ENCODE measurements around the gene SAE1.
A peak's percentile ranks its signal among the peaks of the same experiment; 100 is the strongest.

SAE1 gene

GRCh38 chr19:47158879-47159503, 28.4 kb downstream of the SAE1 start:
- peak in 2 of 3 experiments; percentile 24 to 29 for DNase-seq (ENCODE audit: low read depth in 3 of 3)

DNA sequence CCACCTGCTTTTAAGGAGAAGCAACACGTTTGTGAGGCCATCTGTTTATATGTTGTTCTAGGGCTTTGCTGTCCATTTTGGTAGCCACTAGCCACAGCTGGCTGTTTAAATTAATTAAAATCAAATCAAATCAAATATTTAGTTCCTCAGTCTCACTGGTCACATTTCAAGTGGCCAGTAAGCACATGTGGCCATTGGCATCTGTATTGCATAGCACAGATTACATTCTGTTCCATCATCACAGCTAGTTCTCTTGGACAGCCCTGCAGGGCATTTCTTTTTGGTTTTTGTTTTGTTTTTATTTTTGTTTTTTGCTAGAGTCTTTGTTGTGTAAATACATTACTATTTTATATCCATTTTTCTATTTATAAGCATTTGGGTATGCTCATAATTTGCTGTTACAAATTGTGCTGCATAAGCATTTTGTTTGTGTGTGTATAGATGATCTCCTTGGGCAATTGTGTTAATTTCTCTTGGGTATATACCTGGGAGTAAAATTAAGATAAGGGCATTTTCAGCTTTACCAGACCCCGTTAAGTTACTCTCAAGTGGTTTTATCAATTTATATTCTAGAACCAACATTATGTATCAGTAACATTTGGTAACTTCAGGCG, 31.3 kb downstream of the SAE1 start:
- DNase-seq (ENCODE audit: low read depth in 3 of 3): no peak

DNA sequence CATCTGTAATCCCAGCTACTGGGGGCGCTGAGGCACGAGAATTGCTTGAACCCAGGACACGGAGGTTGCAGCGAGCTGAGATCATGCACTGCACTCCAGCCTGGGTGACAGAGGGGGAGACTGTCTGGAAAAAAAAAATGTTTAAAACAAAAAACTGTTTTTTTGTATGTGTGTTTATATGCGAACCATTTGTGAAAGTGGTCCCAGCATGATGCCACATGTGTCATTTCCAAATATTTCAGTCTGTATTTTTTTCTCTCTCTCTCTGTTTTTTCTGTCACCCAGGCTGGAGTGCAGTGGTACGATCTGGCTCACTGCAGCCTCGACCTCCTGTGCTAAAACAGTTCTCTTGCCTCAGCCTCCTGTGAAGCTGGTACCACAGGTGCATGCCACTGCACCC, 37.4 kb downstream of the SAE1 start:
- no peak for DNase-seq (ENCODE audit: low read depth in 3 of 3)

- no peak for DNase-seq (ENCODE audit: low read depth in 3 of 3)
Measured at GRCh38 chr19:47172666-47173455, 42.2 kb downstream of the SAE1 start.

- DNase-seq (ENCODE audit: low read depth in 3 of 3): no peak
Measured at GRCh38 chr19:47176071-47176626, 45.5 kb downstream of the SAE1 start.

- DNase-seq (ENCODE audit: low read depth in 3 of 3): peak in 1 of 3 experiments; percentile 22
Measured at GRCh38 chr19:47176627-47177090, 46.0 kb downstream of the SAE1 start.

- no peak for DNase-seq (ENCODE audit: low read depth in 3 of 3)
Measured at GRCh38 chr19:47179653-47180310, 49.1 kb downstream of the SAE1 start.

DNA sequence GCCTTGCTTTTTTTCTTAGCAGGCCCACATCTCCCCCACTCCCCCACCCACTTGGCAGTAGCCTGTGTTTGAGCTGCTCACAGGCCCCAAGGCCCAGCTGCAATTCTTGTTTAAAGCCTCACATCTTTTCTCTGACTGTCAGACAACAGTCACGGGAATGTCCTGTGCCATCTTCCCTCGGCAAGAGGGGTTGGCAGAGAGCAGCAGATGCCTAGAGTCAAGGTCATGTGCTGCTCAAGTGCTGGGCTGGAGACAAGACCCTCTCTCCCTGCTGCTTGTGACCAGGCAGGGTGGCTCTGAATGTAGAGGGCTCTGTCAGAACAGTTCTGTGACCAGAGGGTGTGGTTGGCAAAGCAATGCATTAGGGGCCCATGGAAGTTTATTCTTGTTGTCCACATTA, 53.0 kb downstream of the SAE1 start:
- no peak for DNase-seq (ENCODE audit: low read depth in 3 of 3)

DNA sequence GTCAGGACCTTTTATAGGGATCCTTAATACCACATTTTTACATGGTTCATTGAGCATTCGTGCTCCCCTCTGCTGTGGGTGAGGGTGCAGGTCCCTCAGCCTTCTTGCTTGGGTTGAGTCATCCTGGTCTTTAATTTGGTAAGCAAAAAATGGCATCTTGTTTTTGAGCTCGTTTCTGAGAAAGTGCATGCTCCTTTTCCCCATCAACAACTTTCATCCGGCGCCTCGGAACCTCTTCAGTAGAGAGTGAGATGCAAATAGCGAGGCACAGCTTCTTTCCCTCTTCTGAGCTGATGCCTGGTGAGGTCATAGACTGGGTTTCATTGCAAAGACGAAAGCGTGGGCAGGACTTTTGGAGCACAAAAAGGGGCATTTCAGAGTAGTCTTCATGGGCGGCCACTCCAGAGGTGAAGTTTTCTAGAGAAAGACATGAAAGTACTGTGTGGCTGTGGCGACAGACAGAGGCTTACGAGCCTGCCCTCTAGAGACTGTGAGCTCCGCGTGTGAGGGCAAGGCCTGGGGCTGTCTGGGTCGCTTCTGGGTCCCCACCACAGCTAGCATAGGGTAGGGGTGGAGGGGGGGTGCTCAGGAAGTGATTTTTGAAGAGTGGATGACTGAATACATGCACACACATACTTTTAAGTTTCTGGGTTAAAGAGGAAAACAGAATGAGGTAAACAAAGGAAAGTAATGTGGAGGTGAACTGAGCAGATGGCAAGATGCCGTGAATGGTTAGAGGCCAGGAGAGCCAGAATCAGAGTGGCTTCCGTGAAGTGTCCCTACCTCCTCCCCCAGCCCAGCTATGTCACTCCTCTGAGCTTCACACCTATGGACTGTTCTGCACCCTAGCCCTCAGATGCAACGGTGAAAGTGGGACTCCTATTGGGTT, 56.1 kb downstream of the SAE1 start:
- DNase-seq (ENCODE audit: low read depth in 3 of 3): peak; percentile 70 to 81 (median 77)

DNA sequence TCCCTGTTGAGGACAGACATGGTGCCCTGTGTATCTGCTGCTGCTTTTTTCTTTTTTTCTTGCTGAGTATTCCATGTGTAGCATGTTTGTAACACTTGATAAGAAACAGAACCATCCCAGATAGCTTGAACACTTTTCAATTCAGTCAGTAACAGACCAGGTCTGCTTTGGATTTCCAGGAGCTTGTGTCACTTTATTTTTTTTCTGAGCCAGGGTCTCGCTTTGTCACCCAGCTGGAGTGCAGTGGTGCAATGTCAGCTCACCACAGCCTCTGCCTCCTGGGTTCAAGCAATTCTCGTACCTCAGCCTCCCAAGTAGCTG, 56.7 kb downstream of the SAE1 start:
- DNase-seq (ENCODE audit: low read depth in 3 of 3): no peak

DNA sequence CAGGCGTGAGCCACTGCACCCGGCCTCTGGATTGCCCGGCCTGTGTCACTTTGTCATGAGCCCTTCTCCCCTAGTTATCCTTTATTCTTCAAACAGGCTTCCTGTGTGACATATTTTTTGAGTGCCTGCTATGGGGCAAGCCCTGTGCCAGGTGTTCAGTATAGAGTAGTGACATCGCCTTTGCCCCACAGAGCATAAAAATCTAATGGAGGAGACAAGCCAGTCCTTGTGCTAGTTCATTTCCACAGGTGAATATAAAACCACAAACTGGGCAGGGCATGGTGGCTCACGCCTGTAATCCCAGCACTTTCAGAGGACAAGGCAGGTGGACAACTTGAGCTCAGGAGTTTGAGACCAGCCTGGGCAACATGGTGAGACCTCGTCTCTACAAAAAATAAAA, 57.2 kb downstream of the SAE1 start:
- no peak for DNase-seq (ENCODE audit: low read depth in 3 of 3)

GRCh38 chr19:47188507-47189033, 57.9 kb downstream of the SAE1 start:
- no peak for DNase-seq (ENCODE audit: low read depth in 3 of 3)

DNA sequence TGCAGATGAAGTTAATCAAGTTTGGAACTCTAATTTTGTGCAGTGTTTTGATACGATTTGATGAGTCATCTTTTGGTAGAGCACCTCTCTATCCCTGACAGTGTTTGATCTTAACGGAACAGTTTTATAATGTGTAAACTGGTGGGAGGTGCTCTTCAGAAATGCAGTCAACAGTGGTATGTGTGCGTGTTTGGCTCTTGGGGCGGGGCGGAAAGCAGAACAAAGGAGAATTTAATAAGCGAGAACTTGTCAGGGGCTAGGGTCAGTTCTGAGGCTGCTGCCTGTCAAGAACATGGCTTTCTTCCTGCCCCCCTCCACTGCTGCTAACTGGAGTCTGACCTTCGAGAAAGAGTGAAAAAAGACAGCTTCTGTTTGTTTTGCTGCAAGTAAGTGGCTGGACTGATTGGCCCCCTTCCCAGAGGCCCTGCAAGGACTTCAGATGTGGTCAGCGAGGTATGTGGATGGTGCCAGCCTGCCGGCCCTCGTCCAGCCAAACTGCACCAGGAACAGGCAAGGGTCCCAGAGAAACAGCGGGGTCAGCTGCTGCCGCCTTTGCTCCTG, 59.6 kb downstream of the SAE1 start:
- DNase-seq (ENCODE audit: low read depth in 3 of 3): peak; percentile 43 to 60 (median 44)

- DNase-seq (ENCODE audit: low read depth in 3 of 3): no peak
Measured at GRCh38 chr19:47195434-47195833, 64.8 kb downstream of the SAE1 start.

- DNase-seq (ENCODE audit: low read depth in 3 of 3): no peak
Measured at GRCh38 chr19:47197141-47197540, 66.5 kb downstream of the SAE1 start.

GRCh38 chr19:47200530-47200929, 69.9 kb downstream of the SAE1 start:
- DNase-seq (ENCODE audit: low read depth in 3 of 3): no peak

- DNase-seq (ENCODE audit: low read depth in 3 of 3): no peak
Measured at GRCh38 chr19:47203254-47203653, 72.6 kb downstream of the SAE1 start.

- no peak for DNase-seq (ENCODE audit: low read depth in 3 of 3)
Measured at GRCh38 chr19:47209319-47210179, 78.9 kb downstream of the SAE1 start.

- DNase-seq (ENCODE audit: low read depth in 3 of 3): no peak
Measured at GRCh38 chr19:47210180-47210490, 79.5 kb downstream of the SAE1 start.

Data from stimulated activated CD4-positive, alpha-beta T cell treated with anti-CD3 and anti-CD28 coated beads, TNF-alpha, amount 100 ng/mL, for 24 hours (primary cell).